Measurements from ENCODE around the gene GALNT10.

GALNT10 gene

GRCh38 chr5:154179846-154180710 lies 10.5 kb upstream of the GALNT10 start:
- peak; percentile 44 for DNase-seq

- no peak for DNase-seq
Observed at GRCh38 chr5:154181161-154181560, 9.4 kb upstream of the GALNT10 start.

GRCh38 chr5:154189256-154189818 lies 1.2 kb upstream of the GALNT10 start:
- no peak for DNase-seq

- peak; percentile 96 for DNase-seq
Observed at GRCh38 chr5:154189819-154190594, 526 bp upstream of the GALNT10 start.

- DNase-seq: no peak
Observed at GRCh38 chr5:154191467-154192261, 1.1 kb downstream of the GALNT10 start.

GRCh38 chr5:154193283-154193682 lies 2.8 kb downstream of the GALNT10 start:
- DNase-seq: no peak

- DNase-seq: no peak
Observed at GRCh38 chr5:154193701-154194121, 3.2 kb downstream of the GALNT10 start.

GRCh38 chr5:154194345-154195329 lies 4.1 kb downstream of the GALNT10 start:
- no peak for DNase-seq

GRCh38 chr5:154196281-154196680 lies 5.7 kb downstream of the GALNT10 start:
- DNase-seq: no peak

GRCh38 chr5:154196955-154197652 lies 6.6 kb downstream of the GALNT10 start:
- no peak for DNase-seq

GRCh38 chr5:154197801-154198491 lies 7.4 kb downstream of the GALNT10 start:
- no peak for DNase-seq

- no peak for DNase-seq
Observed at GRCh38 chr5:154198611-154199230, 8.2 kb downstream of the GALNT10 start.

- DNase-seq: no peak
Observed at GRCh38 chr5:154199263-154199662, 8.7 kb downstream of the GALNT10 start.

- no peak for DNase-seq
Observed at GRCh38 chr5:154199671-154200220, 9.2 kb downstream of the GALNT10 start.

GRCh38 chr5:154200221-154200620 lies 9.7 kb downstream of the GALNT10 start:
- DNase-seq: no peak

GRCh38 chr5:154201108-154201769 lies 10.7 kb downstream of the GALNT10 start:
- DNase-seq: no peak

GRCh38 chr5:154202379-154203260 lies 12.1 kb downstream of the GALNT10 start:
- no peak for DNase-seq
